Thyroid gland (tissue), 4 donors: ENCODE measurements around the gene ARHGEF1. TPM values are rescaled to one million over a fixed set of nuclear protein-coding genes. Genes with fewer than 3 reads are reported as not detected.

Source experiments
- DNase-seq, 2 donors: peaks; one replicate each; pipeline ENCODE4 v3.0.0-alpha.2; 2019
- H3K27ac ChIP-seq, 3 donors: fragments of 200-600 bp; sonication (generic); 1 replicate in 2 of 3; 2 replicates in 1 of 3; pipeline ENCODE4 v1.5.1; 2016 to 2019; ENCODE audit warnings: mild to moderate bottlenecking in 1 of 3, moderate library complexity in 1 of 3
- H3K27me3 ChIP-seq: fragments of 200-600 bp; sonication (generic); one replicate; pipeline ENCODE4 v1.5.1; 2019
- H3K36me3 ChIP-seq, 2 donors: fragments of 200-600 bp; sonication (generic); one replicate each; pipeline ENCODE4 v1.5.1; 2016 to 2019
- H3K4me1 ChIP-seq, 2 donors: fragments of 200-600 bp; sonication (generic); one replicate each; pipeline ENCODE4 v1.5.1; 2017 to 2019
- H3K4me3 ChIP-seq, 3 donors: fragments of 200-600 bp; sonication (generic); replicated peaks in 1 of 3; 1 replicate in 2 of 3; 2 replicates in 1 of 3; pipeline ENCODE4 v1.5.1; 2016; ENCODE audit warnings: mild to moderate bottlenecking in 1 of 3
- H3K9me3 ChIP-seq: fragments of 200-600 bp; sonication (generic); one replicate; pipeline ENCODE4 v1.5.1; 2017
- POLR2A ChIP-seq, 2 donors: fragments of 450-650 bp; IDR thresholded peaks; one replicate each; pipeline ENCODE4 v1.6.1; 2017; ENCODE audit warnings: antibody characterized with exemption in 2 of 2, mild to moderate bottlenecking in 2 of 2, moderate library complexity in 1 of 2
- WGBS, 2 donors: methylation state at CpG; one replicate each; pipeline ENCODE4 v1.1.5; 2017; 5-methylcytosine and 5-hydroxymethylcytosine counted together
- intact Hi-C: fragments of 100-400 bp; cut with DNase I; formaldehyde crosslinking; loops from one replicate; pipeline ENCODE4 v1.15.1; 2023
- total RNA-seq, 4 donors: library from RNA; depleted of rRNA; stranded (reverse); fragments of >200 nt; gene quantifications; one replicate each; pipeline ENCODE4 v1.2.3, GENCODE V29; 2016
- TF ChIP-seq, protein P1 (sequence below), 6 experiments: fragments of 200-600 bp in 3 of 6; fragments of 450-650 bp in 3 of 6; sonication (generic) in 3 of 6; IDR thresholded peaks; one replicate each; pipeline ENCODE4 v1.5.1; 2016 to 2019; ENCODE audit warnings: antibody characterized with exemption in 6 of 6, mild to moderate bottlenecking in 2 of 6, inconsistent platforms in 1 of 6, moderate library complexity in 1 of 6

ARHGEF1 gene
- total RNA-seq, 4 donors from 2014 or later = 34.5 to 52.6 (median 42.9) TPM

- Histone ChIP-seq H3K36me3 (no peaks in the 10 kb centered on the region), H3K27me3 (peaks cover 17% of the 10 kb centered on the region), H3K4me1 (no peaks in the 10 kb centered on the region), H3K27ac (no peak overlapping the region), H3K4me3 (no peak overlapping the region), H3K9me3 (no peaks in the 10 kb centered on the region)
- intact Hi-C loops = no loop called here
- no peak for DNase-seq
- 25 to 28% methylated on average over 26 to 27 of the region's 27 CpGs for WGBS, 2 donors
- no peak for TF ChIP-seq POLR2A (IDR thresholded peaks at IDR 0.05)
These were observed 32.9 kb downstream of the ARHGEF1 start for GRCh38 chr19:41915776-41916414.

DNA sequence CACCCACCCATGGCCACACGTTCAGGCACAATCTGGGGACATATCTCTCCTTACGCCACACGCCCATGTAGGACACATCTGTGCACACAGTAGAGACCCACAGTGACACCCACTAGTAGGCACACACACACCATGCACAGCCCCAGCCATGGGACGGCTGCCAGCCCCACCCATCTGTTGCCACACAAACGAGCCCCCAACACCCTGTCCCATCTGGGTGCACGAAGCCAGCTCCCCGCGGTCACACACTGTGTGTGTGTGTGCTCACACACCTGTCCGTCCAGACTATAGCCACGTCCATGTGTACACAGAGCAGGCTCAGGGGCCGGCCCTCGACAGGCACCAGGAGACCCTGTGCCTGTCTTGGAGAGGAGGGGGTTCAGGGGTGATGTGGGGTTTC lies 34.7 kb downstream of the ARHGEF1 start:
- no peaks in the 10 kb centered on the region for H3K4me1 ChIP-seq
- no peak for DNase-seq
- intact Hi-C loops = no loop called here
- H3K36me3 ChIP-seq = no peaks in the 10 kb centered on the region
- TF ChIP-seq, protein P1, sequence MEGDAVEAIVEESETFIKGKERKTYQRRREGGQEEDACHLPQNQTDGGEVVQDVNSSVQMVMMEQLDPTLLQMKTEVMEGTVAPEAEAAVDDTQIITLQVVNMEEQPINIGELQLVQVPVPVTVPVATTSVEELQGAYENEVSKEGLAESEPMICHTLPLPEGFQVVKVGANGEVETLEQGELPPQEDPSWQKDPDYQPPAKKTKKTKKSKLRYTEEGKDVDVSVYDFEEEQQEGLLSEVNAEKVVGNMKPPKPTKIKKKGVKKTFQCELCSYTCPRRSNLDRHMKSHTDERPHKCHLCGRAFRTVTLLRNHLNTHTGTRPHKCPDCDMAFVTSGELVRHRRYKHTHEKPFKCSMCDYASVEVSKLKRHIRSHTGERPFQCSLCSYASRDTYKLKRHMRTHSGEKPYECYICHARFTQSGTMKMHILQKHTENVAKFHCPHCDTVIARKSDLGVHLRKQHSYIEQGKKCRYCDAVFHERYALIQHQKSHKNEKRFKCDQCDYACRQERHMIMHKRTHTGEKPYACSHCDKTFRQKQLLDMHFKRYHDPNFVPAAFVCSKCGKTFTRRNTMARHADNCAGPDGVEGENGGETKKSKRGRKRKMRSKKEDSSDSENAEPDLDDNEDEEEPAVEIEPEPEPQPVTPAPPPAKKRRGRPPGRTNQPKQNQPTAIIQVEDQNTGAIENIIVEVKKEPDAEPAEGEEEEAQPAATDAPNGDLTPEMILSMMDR (IDR thresholded peaks at IDR 0.05) = no peak
- TF ChIP-seq POLR2A (IDR thresholded peaks at IDR 0.05) = no peak
- no peak overlapping the region for H3K4me3 ChIP-seq
- no peaks in the 10 kb centered on the region for H3K9me3 ChIP-seq
- H3K27me3 ChIP-seq = peaks cover 14% of the 10 kb centered on the region
- H3K27ac ChIP-seq = no peak overlapping the region
- WGBS, 2 donors = 44 to 48% methylated on average over 4 to 11 of the region's 12 CpGs

DNA sequence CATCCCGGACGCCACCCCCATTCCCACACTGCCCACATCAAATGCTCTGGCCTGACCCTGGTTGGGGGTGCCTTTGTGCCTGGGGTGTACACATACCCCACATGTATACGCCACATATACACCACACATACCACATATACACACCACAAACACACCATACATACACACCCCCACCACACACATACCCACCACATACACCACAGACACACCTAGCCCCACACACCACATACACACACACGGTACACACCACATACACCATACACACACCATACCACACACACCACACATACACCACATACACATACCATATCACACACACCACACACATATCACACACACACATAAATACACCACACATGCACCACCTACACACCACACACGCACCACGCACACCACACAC lies 35.1 kb downstream of the ARHGEF1 start:
- intact Hi-C loops = no loop called here
- TF ChIP-seq POLR2A (IDR thresholded peaks at IDR 0.05) = no peak
- TF ChIP-seq, protein P1 (IDR thresholded peaks at IDR 0.05) = no peak
- Histone ChIP-seq H3K4me3 (no peak overlapping the region), H3K27me3 (peaks cover 17% of the 10 kb centered on the region), H3K36me3 (no peaks in the 10 kb centered on the region), H3K4me1 (no peaks in the 10 kb centered on the region), H3K9me3 (no peaks in the 10 kb centered on the region), H3K27ac (no peak overlapping the region)
- no peak for DNase-seq
- 83 to 88% methylated on average over 6 of the region's 6 CpGs for WGBS, 2 donors

DNA sequence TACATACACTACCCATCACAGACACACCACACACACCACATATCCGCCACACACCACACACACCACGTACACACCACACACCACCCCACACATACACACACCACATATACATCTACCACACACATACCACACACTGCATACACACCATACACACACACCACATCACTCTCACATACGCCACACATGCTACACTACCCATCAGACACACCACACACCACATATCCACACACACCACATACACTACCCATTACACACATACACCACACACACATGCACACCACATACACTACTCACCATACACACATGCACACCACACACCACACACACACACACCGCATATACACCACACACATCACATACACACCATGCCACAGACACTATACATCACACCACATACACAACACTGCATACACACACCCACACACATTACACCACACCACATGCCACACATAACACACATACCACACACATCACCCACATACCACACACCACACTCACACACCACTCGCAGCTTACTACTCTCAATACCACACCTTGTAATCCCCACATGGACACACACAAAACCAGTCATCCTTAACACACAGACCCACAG lies 35.8 kb downstream of the ARHGEF1 start:
- 89 to 90% methylated on average over 5 of the region's 5 CpGs for WGBS, 2 donors
- intact Hi-C loops = no loop called here

GRCh38 chr19:41919948-41920712 lies 37.1 kb downstream of the ARHGEF1 start:
- TF ChIP-seq, protein P1 (IDR thresholded peaks at IDR 0.05) = no peak
- no peak for TF ChIP-seq POLR2A (IDR thresholded peaks at IDR 0.05)
- WGBS, 2 donors = 83 to 93% methylated on average over 26 to 31 of the region's 33 CpGs
- H3K27ac ChIP-seq = no peak overlapping the region
- H3K9me3 ChIP-seq = no peaks in the 10 kb centered on the region
- H3K4me3 ChIP-seq = no peak overlapping the region
- no peak for DNase-seq
- H3K36me3 ChIP-seq = no peaks in the 10 kb centered on the region
- H3K27me3 ChIP-seq = peaks cover 16% of the 10 kb centered on the region
- no peaks in the 10 kb centered on the region for H3K4me1 ChIP-seq
- intact Hi-C loops = no loop called here

More for the DNA sequence above, 35.8 kb downstream of the ARHGEF1 start:
- Histone ChIP-seq H3K27me3 (peaks cover 17% of the 10 kb centered on the region), H3K4me3 (no peak overlapping the region), H3K27ac (no peak overlapping the region), H3K36me3 (no peaks in the 10 kb centered on the region), H3K4me1 (no peaks in the 10 kb centered on the region), H3K9me3 (no peaks in the 10 kb centered on the region)
- DNase-seq = no peak
- TF ChIP-seq, protein P1 (IDR thresholded peaks at IDR 0.05) = no peak
- no peak for TF ChIP-seq POLR2A (IDR thresholded peaks at IDR 0.05)
